ENCODE data around the gene EDNRA. TPM values are rescaled to one million over a fixed set of nuclear protein-coding genes. Genes with fewer than 3 reads are reported as not detected.

EDNRA gene
- total RNA-seq, 1 experiment from 2014 or later: not detected

- in situ Hi-C loops (cut with HindIII; ENCODE audit: low pct_unique_long_range_greater_than_20kb, low sequenced_read_pairs): no loop called here
- no peak for DNase-seq (ENCODE audit: low read depth)
Measured at GRCh38 chr4:147530134-147530533, 49.2 kb downstream of the EDNRA start.

- in situ Hi-C loops (cut with HindIII; ENCODE audit: low pct_unique_long_range_greater_than_20kb, low sequenced_read_pairs): no loop called here
- no peak for DNase-seq (ENCODE audit: low read depth)
Measured at GRCh38 chr4:147530723-147531122, 49.8 kb downstream of the EDNRA start.

- DNase-seq (ENCODE audit: low read depth): no peak
- in situ Hi-C loops (cut with HindIII; ENCODE audit: low pct_unique_long_range_greater_than_20kb, low sequenced_read_pairs): no loop called here
Measured at GRCh38 chr4:147532896-147533295, 52.0 kb downstream of the EDNRA start.

DNA sequence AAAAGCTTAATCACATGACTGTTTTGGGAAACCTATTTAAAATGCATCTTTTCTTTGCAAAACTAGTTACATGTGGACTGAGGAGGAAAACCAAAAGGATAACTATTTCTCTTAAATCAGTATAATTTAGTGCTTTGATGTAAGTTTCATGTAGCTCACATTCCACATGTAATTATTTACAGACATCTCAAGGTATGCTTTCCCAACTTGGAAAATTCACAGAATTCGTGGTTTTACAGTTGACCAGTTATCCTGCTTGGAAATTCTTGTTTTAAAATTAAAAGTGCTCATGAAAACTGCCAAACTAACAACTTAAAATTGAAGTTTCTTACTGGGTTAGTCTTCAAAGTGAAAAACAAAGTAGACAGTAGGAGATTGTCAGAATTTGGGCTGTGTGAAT, 52.4 kb downstream of the EDNRA start:
- DNase-seq (ENCODE audit: low read depth): no peak
- in situ Hi-C loops (cut with HindIII; ENCODE audit: low pct_unique_long_range_greater_than_20kb, low sequenced_read_pairs): no loop called here

GRCh38 chr4:147535124-147535523, 54.2 kb downstream of the EDNRA start:
- no peak for DNase-seq (ENCODE audit: low read depth)
- in situ Hi-C loops (cut with HindIII; ENCODE audit: low pct_unique_long_range_greater_than_20kb, low sequenced_read_pairs): no loop called here

DNA sequence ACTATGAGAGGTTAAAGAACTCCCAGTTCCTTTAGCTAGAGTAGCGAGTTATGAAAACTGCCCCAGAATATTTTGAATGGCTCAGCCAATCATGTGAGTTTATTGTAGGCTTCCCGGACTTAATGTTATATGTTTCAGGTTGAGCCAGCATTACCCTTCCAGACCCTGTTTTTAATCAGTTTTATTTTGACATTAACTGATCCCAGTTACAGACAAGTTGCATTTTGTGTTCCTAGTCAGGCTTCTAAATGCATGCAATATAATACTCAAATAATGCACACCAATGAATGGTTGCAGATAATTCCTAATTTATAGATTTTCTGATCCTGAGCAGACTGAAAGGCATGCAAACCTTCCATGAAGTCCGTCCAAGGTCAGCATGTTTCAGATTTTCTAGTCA, 57.8 kb downstream of the EDNRA start:
- in situ Hi-C loops (cut with HindIII; ENCODE audit: low pct_unique_long_range_greater_than_20kb, low sequenced_read_pairs): no loop called here
- DNase-seq (ENCODE audit: low read depth): no peak

DNA sequence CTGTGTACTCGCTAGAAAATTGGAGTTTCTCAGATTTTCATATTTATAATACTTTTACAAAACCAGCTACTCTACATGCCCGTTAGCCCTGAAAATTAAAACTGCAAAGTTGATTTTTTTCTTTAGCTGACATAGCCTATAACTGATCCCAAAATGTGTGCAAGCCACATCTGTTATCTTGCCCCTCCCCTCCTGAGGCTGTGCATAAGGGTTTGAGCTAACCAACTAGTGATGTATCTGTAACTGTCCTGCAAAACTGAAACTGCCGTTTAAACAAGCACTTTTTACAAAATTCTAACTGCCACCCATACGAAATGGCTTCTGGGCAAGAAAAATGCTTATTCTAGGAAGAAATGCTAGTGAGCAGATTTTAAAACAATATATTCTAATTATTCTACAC, 59.1 kb downstream of the EDNRA start:
- DNase-seq (ENCODE audit: low read depth): no peak
- in situ Hi-C loops (cut with HindIII; ENCODE audit: low pct_unique_long_range_greater_than_20kb, low sequenced_read_pairs): no loop called here

GRCh38 chr4:147542229-147542990, 61.5 kb downstream of the EDNRA start:
- in situ Hi-C loops (cut with HindIII; ENCODE audit: low pct_unique_long_range_greater_than_20kb, low sequenced_read_pairs): no loop called here
- DNase-seq (ENCODE audit: low read depth): no peak

DNA sequence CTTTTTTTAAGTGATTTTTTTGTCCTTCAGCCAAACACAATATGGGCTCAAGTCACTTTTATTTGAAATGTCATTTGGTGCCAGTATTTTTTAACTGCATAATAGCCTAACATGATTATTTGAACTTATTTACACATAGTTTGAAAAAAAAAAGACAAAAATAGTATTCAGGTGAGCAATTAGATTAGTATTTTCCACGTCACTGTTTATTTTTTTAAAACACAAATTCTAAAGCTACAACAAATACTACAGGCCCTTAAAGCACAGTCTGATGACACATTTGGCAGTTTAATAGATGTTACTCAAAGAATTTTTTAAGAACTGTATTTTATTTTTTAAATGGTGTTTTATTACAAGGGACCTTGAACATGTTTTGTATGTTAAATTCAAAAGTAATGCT, 62.1 kb downstream of the EDNRA start:
- DNase-seq (ENCODE audit: low read depth): no peak
- in situ Hi-C loops (cut with HindIII; ENCODE audit: low pct_unique_long_range_greater_than_20kb, low sequenced_read_pairs): no loop called here

- in situ Hi-C loops (cut with HindIII; ENCODE audit: low pct_unique_long_range_greater_than_20kb, low sequenced_read_pairs): no loop called here
- peak; percentile 40 for DNase-seq (ENCODE audit: low read depth)
Measured at GRCh38 chr4:147546349-147546748, 65.5 kb downstream of the EDNRA start.

- in situ Hi-C loops (cut with HindIII; ENCODE audit: low pct_unique_long_range_greater_than_20kb, low sequenced_read_pairs): no loop called here
- DNase-seq (ENCODE audit: low read depth): no peak
Measured at GRCh38 chr4:147547314-147548056, 66.6 kb downstream of the EDNRA start.

GRCh38 chr4:147548256-147548655, 67.4 kb downstream of the EDNRA start:
- in situ Hi-C loops (cut with HindIII; ENCODE audit: low pct_unique_long_range_greater_than_20kb, low sequenced_read_pairs): no loop called here
- DNase-seq (ENCODE audit: low read depth): no peak

DNA sequence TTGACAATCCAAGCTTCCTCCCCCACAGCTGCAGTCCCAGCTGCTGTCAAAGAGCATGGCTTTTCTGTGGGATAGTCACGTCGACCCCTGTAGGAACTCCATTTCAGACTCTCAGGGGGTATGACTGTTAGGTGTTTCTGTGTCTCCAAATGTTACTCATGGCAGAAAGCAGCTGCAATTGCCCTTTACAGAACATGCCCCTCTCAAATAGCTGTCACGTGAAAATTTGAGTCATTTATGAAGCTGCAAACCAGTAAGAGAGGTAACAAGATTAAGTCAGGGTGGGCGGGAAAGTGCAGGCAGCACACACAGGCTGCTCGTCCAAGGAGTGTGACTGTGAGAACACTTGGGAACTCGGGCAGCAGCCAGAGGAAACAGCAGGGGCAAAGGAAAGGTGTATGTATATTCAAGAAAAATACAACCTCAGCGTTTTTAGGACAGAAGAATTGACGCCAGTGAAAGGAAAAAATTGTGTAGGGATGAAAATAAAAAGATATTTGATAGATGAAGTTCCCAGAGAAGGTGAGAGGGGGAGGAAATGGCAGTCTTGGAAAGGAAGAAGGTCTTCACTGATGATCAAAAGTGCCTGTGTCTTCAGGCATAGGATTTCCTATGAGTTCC, 69.8 kb downstream of the EDNRA start:
- no peak for DNase-seq (ENCODE audit: low read depth)
- in situ Hi-C loops (cut with HindIII; ENCODE audit: low pct_unique_long_range_greater_than_20kb, low sequenced_read_pairs): no loop called here

DNA sequence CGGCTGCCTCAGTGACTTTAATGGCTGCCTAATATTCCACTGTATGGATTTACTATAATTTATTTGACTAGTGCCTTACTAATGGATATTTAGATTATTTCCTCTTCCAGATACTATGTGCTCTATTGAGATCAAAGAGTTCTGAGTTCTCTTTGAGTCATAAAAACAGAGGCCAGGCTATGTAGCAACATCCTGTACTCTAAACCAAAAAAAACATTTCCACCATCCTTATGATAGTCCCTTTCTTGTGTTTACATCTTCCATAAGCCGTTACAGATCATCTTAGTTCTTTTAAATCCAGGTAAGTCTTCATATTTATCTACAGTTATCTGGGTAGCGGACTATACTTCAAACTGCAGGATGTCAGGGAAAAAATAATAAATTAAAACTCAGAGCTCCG, 79.7 kb downstream of the EDNRA start:
- in situ Hi-C loops (cut with HindIII; ENCODE audit: low pct_unique_long_range_greater_than_20kb, low sequenced_read_pairs): no loop called here
- no peak for DNase-seq (ENCODE audit: low read depth)

DNA sequence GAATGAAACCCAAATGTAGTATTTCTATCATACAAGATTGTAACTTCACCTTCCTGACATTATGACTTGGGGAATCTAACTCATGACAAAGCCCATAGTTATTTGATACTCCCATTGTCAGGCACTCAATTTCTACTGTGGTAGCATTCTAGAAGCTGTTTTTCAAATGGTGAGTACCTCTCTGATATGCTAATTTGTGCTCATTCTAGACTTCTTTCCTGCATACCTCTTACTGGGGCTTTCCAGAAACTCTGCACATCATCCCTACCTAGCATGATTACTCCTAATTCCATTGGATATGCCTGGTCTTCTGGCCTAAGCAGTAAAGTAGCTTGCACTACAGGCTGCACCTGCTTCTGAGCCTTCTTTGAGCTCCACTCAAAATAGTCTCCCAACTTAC, 85.9 kb downstream of the EDNRA start:
- in situ Hi-C loops (cut with HindIII; ENCODE audit: low pct_unique_long_range_greater_than_20kb, low sequenced_read_pairs): no loop called here
- no peak for DNase-seq (ENCODE audit: low read depth)

DNA sequence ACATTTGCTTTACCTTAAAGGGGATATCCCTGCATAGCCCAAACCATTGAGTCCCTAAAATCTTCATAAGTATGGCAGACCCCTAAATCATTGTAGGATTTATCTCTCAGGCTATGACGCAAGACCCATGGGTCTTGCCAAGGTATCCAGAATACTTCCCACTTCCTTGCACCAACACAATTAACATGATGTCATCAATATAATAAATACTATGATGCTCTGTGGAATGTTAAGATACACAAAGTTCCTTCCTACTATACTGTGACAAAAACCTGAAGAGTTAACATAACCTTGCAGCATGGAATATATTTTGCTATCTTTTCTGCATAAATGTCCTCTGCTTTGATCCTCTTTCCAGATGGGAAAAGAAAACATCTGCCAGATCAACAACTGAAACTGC, 86.4 kb downstream of the EDNRA start:
- in situ Hi-C loops (cut with HindIII; ENCODE audit: low pct_unique_long_range_greater_than_20kb, low sequenced_read_pairs): no loop called here
- DNase-seq (ENCODE audit: low read depth): no peak

- no peak for DNase-seq (ENCODE audit: low read depth)
- in situ Hi-C loops (cut with HindIII; ENCODE audit: low pct_unique_long_range_greater_than_20kb, low sequenced_read_pairs): no loop called here
Measured at GRCh38 chr4:147570616-147571015, 89.7 kb downstream of the EDNRA start.

GRCh38 chr4:147571036-147571770, 90.3 kb downstream of the EDNRA start:
- in situ Hi-C loops (cut with HindIII; ENCODE audit: low pct_unique_long_range_greater_than_20kb, low sequenced_read_pairs): no loop called here

DNA sequence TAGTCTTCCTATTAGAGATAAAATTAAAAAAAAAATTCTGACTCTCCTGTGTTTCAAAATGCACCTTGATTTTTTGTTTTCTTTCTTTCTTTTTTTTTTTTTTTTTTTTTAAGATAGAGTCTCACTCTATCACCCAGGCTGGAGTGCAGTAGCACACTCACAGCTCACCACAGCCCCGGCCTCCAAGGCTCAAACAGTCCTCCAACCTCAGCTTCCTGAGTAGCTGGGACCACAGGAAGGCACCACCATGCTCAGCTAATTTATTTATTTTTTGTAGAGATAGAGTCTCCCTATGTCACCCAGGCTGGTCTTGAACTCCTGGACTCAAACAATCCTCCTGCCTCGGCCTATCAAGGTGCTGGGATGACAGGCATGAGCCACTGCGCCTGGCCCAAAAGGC, 95.2 kb downstream of the EDNRA start:
- in situ Hi-C loops (cut with HindIII; ENCODE audit: low pct_unique_long_range_greater_than_20kb, low sequenced_read_pairs): no loop called here
- no peak for DNase-seq (ENCODE audit: low read depth)

More at GRCh38 chr4:147571036-147571770, 90.3 kb downstream of the EDNRA start:
- DNase-seq (ENCODE audit: low read depth): no peak
